Measurements from ENCODE around the gene ABCA4. TPM values are rescaled to one million over a fixed set of nuclear protein-coding genes. Genes with fewer than 3 reads are reported as not detected.

Gene ABCA4
- total RNA-seq, 2 donors from 2014 or later: 1.2 TPM; not detected in 1

Other genes with a start within 250 kb of the ABCA4 start
- gene DNTTIP2, start 241.9 kb downstream of the ABCA4 start, total RNA-seq: 10 to 100 TPM; 30.7 to 33.3 TPM
- gene GCLM, start 211.7 kb downstream of the ABCA4 start, total RNA-seq: 10 to 100 TPM; 13.5 to 14.0 TPM
- 1 to 10 TPM; 3.8 to 6.3 TPM for gene ARHGAP29, start 116.4 kb upstream of the ABCA4 start, total RNA-seq